ENCODE measurements around the gene ABCA10.

DNA sequence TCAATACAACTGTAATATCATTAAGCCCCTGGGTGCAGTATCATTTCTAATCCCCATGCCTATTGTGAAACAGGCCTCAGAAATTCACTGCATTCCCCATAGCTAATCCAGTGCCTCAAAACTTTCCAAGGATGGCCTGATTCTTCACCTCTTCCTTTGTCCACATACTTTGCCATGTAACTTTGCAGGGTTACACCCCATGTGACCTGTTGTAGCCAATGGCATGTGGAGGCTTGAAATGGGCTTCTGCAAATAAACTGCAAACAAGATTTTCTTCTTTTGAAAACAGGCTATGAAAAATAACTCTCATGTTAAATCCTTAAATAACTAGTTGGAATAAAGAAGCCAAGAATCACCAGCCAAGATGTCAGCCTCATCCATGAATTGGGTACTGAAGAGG, 35.9 kb downstream of the ABCA10 start:
- TF ChIP-seq POLR2A (IDR thresholded peaks at IDR 0.05; ENCODE audit: low read depth, low read length) (no peak), POLR2AphosphoS5 (IDR thresholded peaks at IDR 0.05; ENCODE audit: low read depth, low read length) (no peak), TAF1 (IDR thresholded peaks at IDR 0.05; ENCODE audit: low read depth, low read length) (no peak), SPI1 (IDR thresholded peaks at IDR 0.05; ENCODE audit: low read depth, low read length) (no peak)

Data from GM12891 (cell line).